Psoas muscle (tissue), 8 donors: ENCODE data around the gene TSPAN14. TPM values are rescaled to one million over a fixed set of nuclear protein-coding genes. Genes with fewer than 3 reads are reported as not detected.
"Not testable (repeated sequence)": the region's sequence is repeated elsewhere in the genome, so short reads cannot be mapped to it uniquely, and the experiment has no call there.

Source experiments
- ATAC-seq, 4 donors: fragments of 200-7000 bp; cut with Tn5 transposase; one replicate each; pipeline ENCODE4 v1.9.1; 2020; ENCODE audit warnings: moderate library complexity in 3 of 4, mild to moderate bottlenecking in 2 of 4
- DNase-seq, 2 donors: peaks; one replicate each; pipeline ENCODE4 v3.0.0-alpha.2; 2020
- H3K27ac ChIP-seq: fragments of 200-600 bp; one replicate; pipeline ENCODE4 v1.8.0; 2022
- H3K27me3 ChIP-seq, 3 donors: fragments of 200-600 bp in 1 of 3; one replicate each; pipeline versions ENCODE4 v1.6.1 to v1.8.0; 2013 to 2022; ENCODE audit warnings: low read length in 2 of 3, mild to moderate bottlenecking in 2 of 3, moderate library complexity in 1 of 3; ENCODE audit not compliant: insufficient read depth in 3 of 3
- H3K36me3 ChIP-seq, 2 donors: fragments of 200-600 bp in 1 of 2; one replicate each; pipeline versions ENCODE4 v1.6.1 to v1.8.0; 2013 to 2022; ENCODE audit warnings: low read depth in 1 of 2, mild to moderate bottlenecking in 1 of 2, moderate library complexity in 1 of 2; ENCODE audit not compliant: insufficient read depth in 1 of 2
- H3K4me1 ChIP-seq: fragments of 200-600 bp; one replicate; pipeline ENCODE4 v1.8.0; 2022
- H3K4me3 ChIP-seq: fragments of 200-600 bp; one replicate; pipeline ENCODE4 v1.8.0; 2022; ENCODE audit warnings: mild to moderate bottlenecking
- H3K9me3 ChIP-seq: fragments of 200-600 bp; one replicate; pipeline ENCODE4 v1.8.0; 2022
- WGBS, 3 donors: extraction: QIAGEN DNeasy Blood & Tissue Kit; methylation state at CpG; one replicate each; pipeline versions ENCODE4 v1.1.6 to v1.1.7; 2013; 5-methylcytosine and 5-hydroxymethylcytosine counted together
- intact Hi-C, 2 donors: fragments of 100-400 bp; cut with DNase I; formaldehyde crosslinking; loops; one replicate each; pipeline versions ENCODE4 v1.11.0 to v1.14.2; 2022
- polyA plus RNA-seq, 3 donors: library from polyadenylated mRNA; stranded (reverse); fragments of 200-250 nt; gene quantifications; one replicate each; pipeline ENCODE4 v1.2.3, GENCODE V29; 2013
- total RNA-seq, 4 donors: library from RNA; stranded (reverse); fragmentation: NEBNext Ultra II Directional in 2 of 4; extraction: Animal tissue kit (Norgen Biotek cat#: 25700) in 2 of 4; gene quantifications; one replicate each; pipeline versions ENCODE4 v1.2.1 to v1.2.4, GENCODE V29; 2021 to 2023
- TF ChIP-seq, protein P1 (sequence below): fragments of 200-600 bp; IDR thresholded peaks from one replicate; pipeline ENCODE4 v1.8.0; 2022; ENCODE audit warnings: antibody characterized with exemption
- donor health status: healthy with polysubstance abuse.
- donor health status: DM: no; HTN: no; CAD: no; lungs with moderate emphysema.
- donor health status: Bipolar disorder and iron deficiency.
- donor health status: healthy.
- donor health status: DM: yes; HTN: yes; CAD: no.
- donor health status: DM: no; HTN: no; CAD: no.
- donor health status: DM: no; HTN: no; CAD: no.
- donor health status: DM: yes; HTN: yes; CAD: no.

The TSPAN14 gene
- total and polyA plus RNA-seq, 7 donors, result 19.4 to 33.3 (median 23.9) TPM

DNA sequence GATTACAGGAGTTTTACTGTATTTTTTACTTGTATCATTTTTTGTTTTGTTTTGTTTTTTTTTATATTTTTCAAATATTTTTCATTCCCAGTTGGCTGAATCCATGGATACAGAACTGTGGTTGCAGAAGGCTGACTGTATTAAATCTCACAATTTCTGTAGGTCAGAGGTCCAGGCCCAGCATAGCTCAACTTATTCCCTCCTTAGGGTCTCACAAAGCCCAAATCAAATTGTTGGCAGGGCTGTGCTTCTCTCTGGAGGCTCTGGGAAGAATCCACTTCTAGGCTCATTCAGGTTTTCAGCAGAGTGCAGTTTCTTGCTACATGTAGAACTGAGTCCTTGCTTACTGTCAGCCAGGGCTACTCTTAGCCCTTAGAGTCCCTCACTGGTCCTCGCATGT is 22.6 kb downstream of the TSPAN14 start:
- ATAC-seq (no peak), DNase-seq (no peak)
- Histone ChIP-seq H3K9me3 (peaks cover 11% of the 10 kb centered on the region), H3K36me3 (peaks cover 0 to 4% of the 10 kb centered on the region in 2 donors), H3K27me3 (no peaks in the 10 kb centered on the region), H3K27ac (no peak overlapping the region), H3K4me1 (peaks cover 19% of the 10 kb centered on the region), H3K4me3 (no peak overlapping the region)
- TF ChIP-seq, protein P1, sequence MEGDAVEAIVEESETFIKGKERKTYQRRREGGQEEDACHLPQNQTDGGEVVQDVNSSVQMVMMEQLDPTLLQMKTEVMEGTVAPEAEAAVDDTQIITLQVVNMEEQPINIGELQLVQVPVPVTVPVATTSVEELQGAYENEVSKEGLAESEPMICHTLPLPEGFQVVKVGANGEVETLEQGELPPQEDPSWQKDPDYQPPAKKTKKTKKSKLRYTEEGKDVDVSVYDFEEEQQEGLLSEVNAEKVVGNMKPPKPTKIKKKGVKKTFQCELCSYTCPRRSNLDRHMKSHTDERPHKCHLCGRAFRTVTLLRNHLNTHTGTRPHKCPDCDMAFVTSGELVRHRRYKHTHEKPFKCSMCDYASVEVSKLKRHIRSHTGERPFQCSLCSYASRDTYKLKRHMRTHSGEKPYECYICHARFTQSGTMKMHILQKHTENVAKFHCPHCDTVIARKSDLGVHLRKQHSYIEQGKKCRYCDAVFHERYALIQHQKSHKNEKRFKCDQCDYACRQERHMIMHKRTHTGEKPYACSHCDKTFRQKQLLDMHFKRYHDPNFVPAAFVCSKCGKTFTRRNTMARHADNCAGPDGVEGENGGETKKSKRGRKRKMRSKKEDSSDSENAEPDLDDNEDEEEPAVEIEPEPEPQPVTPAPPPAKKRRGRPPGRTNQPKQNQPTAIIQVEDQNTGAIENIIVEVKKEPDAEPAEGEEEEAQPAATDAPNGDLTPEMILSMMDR, result no peak
- WGBS, 3 donors, result 84 to 93% (median 89%) methylated on average over 1 of the region's 1 CpG
- intact Hi-C loops, result no loop called here

DNA sequence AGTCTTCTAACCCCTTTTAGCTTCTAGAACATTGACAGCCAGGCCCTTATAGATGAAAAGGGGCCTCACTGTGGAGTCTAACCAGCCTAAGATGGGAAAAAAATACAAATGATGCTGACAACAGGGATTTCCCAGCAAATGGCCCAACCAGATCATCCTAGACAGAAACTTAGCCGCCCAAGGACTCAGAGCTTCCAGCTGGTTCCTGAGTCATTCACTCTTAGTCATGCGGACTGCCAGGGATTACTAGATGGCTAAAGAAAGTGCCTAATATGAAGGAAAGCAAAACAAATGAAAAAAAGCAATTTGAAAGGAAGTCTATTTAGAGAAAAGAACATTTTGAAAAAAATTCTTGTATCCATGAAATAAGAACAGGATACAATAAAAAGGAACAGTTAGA is 23.7 kb downstream of the TSPAN14 start:
- H3K36me3 ChIP-seq, result no peaks in the 10 kb centered on the region
- no peaks in the 10 kb centered on the region for H3K27me3 ChIP-seq
- H3K4me3 ChIP-seq, result no peak overlapping the region
- ATAC-seq (no peak), DNase-seq (no peak)
- intact Hi-C loops, result no loop called here
- H3K27ac ChIP-seq, result no peak overlapping the region
- 68 to 83% (median 83%) methylated on average over 2 of the region's 2 CpGs for WGBS, 3 donors
- H3K9me3 ChIP-seq, result peaks cover 11% of the 10 kb centered on the region
- TF ChIP-seq, protein P1, result no peak
- H3K4me1 ChIP-seq, result peaks cover 8% of the 10 kb centered on the region

DNA sequence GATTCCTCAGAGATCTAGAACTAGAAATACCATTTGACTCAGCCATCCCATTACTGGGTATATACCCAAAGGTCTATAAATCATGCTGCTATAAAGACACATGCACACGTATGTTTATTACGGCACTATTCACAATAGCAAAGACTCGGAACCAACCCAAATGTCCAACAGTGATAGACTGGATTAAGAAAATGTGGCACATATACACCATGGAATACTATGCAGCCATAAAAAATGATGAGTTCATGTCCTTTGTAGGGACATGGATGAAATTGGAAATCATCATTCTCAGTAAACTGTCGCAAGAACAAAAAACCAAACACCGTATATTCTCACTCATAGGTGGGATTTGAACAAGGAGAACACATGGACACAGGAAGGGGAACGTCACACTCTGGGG is 26.3 kb downstream of the TSPAN14 start:
- H3K36me3 ChIP-seq, ATAC-seq, DNase-seq, H3K4me3 ChIP-seq, H3K27ac ChIP-seq, intact Hi-C loops, H3K27me3 ChIP-seq: not testable (repeated sequence)
- 95 to 96% (median 95%) methylated on average over 6 of the region's 6 CpGs for WGBS, 3 donors
- Histone ChIP-seq H3K4me1 (peaks cover 15% of the 10 kb centered on the region), H3K9me3 (peaks cover 11% of the 10 kb centered on the region)

DNA sequence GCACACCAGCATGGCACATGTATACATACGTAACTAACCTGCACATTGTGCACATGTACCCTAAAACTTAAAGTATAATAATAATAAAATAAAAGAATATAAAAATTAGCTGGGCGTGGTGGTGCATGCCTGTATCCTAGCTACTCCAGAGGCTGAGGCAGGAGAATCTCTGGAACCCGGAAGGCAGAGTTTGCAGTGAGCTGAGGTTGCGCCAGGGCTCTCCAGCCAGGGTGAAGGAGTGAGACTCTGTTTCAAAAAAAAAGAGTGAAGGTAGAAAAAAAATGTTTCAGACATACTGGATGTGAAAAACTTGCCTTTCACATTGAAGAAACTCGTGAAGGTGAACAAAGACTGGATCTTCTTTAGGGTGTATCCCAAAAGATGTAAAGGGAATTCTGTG is 26.7 kb downstream of the TSPAN14 start:
- Histone ChIP-seq H3K27ac (no peak overlapping the region), H3K4me3 (no peak overlapping the region), H3K4me1 (peaks cover 15% of the 10 kb centered on the region), H3K9me3 (peaks cover 11% of the 10 kb centered on the region), H3K27me3 (no peaks in the 10 kb centered on the region), H3K36me3 (no peaks in the 10 kb centered on the region)
- intact Hi-C loops, result no loop called here
- ATAC-seq (no peak), DNase-seq (no peak)
- 89 to 94% (median 91%) methylated on average over 5 of the region's 5 CpGs for WGBS, 3 donors
- TF ChIP-seq, protein P1, result no peak

DNA sequence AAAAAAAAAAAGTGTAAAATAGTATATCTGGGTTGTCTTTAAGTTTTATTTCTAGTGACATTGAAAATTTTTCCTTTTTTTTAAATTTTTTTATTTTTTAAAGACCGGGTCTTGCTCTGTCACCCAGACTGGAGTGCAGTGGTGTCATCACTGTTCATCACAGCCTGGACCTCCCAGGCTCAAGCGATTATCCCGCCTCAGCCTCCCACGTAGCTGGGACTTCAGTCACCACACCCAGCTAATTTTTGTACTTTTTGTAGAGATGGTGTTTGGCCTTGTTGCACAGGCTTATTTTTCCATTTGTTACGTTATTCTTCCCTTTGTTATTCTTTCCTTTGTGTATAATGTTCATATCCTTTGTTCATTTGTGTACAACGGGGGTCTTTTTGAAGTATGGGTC is 30.1 kb downstream of the TSPAN14 start:
- no peaks in the 10 kb centered on the region for H3K27me3 ChIP-seq
- intact Hi-C loops, result no loop called here
- peaks cover 21% of the 10 kb centered on the region for H3K4me1 ChIP-seq
- peaks cover 0 to 3% of the 10 kb centered on the region in 2 donors for H3K36me3 ChIP-seq
- no peak for DNase-seq
- no peak for ATAC-seq
- WGBS, 3 donors, result 79 to 83% (median 80%) methylated on average over 6 of the region's 6 CpGs
- no peak overlapping the region for H3K27ac ChIP-seq
- TF ChIP-seq, protein P1, result no peak
- no peaks in the 10 kb centered on the region for H3K9me3 ChIP-seq
- H3K4me3 ChIP-seq, result no peak overlapping the region
